Breast epithelium (tissue), 3 donors: ENCODE data around the gene DGKQ.

Experiments
- POLR2AphosphoS5 ChIP-seq, 3 donors: sonication (generic); formaldehyde crosslinking; IDR thresholded peaks; one replicate each; pipeline ENCODE4 v1.6.1; 2017; ENCODE audit warnings: antibody characterized with exemption in 3 of 3
- TF ChIP-seq, protein P1 (sequence below), 3 donors: fragments of 450-650 bp; IDR thresholded peaks; one replicate each; pipeline ENCODE4 v1.5.1; 2016 to 2017; ENCODE audit warnings: antibody characterized with exemption in 3 of 3, mild to moderate bottlenecking in 3 of 3, moderate library complexity in 3 of 3

DNA sequence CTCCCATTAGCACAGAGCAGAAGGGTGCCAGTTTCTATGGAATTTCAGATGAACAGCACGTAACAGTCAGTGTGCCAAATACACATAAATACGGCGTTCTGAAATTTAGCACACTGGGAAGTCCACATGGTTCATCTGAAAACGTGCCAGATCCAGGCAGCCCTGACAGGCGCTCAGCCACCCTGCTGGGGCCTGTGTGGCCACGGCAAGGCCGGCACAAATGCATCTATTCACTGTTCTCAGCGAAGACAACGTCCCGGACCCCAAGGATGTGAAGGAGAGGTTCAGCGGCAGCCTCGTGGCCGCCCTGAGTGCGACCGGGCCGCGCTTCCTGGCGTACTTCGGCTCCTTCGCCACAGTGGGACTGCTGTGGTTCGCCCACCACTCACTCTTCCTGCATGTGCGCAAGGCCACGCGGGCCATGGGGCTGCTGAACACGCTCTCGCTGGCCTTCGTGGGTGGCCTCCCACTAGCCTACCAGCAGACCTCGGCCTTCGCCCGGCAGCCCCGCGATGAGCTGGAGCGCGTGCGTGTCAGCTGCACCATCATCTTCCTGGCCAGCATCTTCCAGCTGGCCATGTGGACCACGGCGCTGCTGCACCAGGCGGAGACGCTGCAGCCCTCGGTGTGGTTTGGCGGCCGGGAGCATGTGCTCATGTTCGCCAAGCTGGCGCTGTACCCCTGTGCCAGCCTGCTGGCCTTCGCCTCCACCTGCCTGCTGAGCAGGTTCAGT lies 15.6 kb downstream of the DGKQ start:
- TF ChIP-seq, protein P1, sequence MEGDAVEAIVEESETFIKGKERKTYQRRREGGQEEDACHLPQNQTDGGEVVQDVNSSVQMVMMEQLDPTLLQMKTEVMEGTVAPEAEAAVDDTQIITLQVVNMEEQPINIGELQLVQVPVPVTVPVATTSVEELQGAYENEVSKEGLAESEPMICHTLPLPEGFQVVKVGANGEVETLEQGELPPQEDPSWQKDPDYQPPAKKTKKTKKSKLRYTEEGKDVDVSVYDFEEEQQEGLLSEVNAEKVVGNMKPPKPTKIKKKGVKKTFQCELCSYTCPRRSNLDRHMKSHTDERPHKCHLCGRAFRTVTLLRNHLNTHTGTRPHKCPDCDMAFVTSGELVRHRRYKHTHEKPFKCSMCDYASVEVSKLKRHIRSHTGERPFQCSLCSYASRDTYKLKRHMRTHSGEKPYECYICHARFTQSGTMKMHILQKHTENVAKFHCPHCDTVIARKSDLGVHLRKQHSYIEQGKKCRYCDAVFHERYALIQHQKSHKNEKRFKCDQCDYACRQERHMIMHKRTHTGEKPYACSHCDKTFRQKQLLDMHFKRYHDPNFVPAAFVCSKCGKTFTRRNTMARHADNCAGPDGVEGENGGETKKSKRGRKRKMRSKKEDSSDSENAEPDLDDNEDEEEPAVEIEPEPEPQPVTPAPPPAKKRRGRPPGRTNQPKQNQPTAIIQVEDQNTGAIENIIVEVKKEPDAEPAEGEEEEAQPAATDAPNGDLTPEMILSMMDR (IDR thresholded peaks at IDR 0.05) = no peak
- no peak for TF ChIP-seq POLR2AphosphoS5 (IDR thresholded peaks at IDR 0.05)
